Adipose tissue (tissue), 3 donors: ENCODE data around the gene RBM33. TPM values are rescaled to one million over a fixed set of nuclear protein-coding genes. Genes with fewer than 3 reads are reported as not detected.

Experiments used
- H3K27ac ChIP-seq: one replicate; pipeline ENCODE4 v1.5.1; 2013; ENCODE audit warnings: low read depth, low read length
- WGBS, 3 donors: extraction: QIAGEN DNeasy Blood & Tissue Kit; methylation state at CpG; one replicate each; pipeline ENCODE4 v1.1.7; 2013; 5-methylcytosine and 5-hydroxymethylcytosine counted together
- polyA plus RNA-seq, 3 donors: library from polyadenylated mRNA; stranded (reverse); fragments of 200-250 nt; gene quantifications; one replicate each; pipeline ENCODE4 v1.2.3, GENCODE V29; 2013
- donor health status: healthy with polysubstance abuse.
- donor health status: Bipolar disorder and iron deficiency.
- donor health status: healthy.

RBM33 gene
- polyA plus RNA-seq, 3 donors, result 10.6 to 18.9 (median 12.6) TPM

GRCh38 chr7:155804431-155804831 is 160.0 kb downstream of the RBM33 start:
- 4 to 10% (median 6%) methylated on average over 17 of the region's 17 CpGs for WGBS, 3 donors
- no peak overlapping the region for H3K27ac ChIP-seq

GRCh38 chr7:155804897-155805825 is 160.7 kb downstream of the RBM33 start:
- 0 to 2% (median 1%) methylated on average over 77 to 91 of the region's 91 CpGs for WGBS, 3 donors
- no peak overlapping the region for H3K27ac ChIP-seq

GRCh38 chr7:155805826-155806095 is 161.3 kb downstream of the RBM33 start:
- H3K27ac ChIP-seq, result no peak overlapping the region
- 0 to 13% (median 6%) methylated on average over 17 to 18 of the region's 18 CpGs for WGBS, 3 donors

DNA sequence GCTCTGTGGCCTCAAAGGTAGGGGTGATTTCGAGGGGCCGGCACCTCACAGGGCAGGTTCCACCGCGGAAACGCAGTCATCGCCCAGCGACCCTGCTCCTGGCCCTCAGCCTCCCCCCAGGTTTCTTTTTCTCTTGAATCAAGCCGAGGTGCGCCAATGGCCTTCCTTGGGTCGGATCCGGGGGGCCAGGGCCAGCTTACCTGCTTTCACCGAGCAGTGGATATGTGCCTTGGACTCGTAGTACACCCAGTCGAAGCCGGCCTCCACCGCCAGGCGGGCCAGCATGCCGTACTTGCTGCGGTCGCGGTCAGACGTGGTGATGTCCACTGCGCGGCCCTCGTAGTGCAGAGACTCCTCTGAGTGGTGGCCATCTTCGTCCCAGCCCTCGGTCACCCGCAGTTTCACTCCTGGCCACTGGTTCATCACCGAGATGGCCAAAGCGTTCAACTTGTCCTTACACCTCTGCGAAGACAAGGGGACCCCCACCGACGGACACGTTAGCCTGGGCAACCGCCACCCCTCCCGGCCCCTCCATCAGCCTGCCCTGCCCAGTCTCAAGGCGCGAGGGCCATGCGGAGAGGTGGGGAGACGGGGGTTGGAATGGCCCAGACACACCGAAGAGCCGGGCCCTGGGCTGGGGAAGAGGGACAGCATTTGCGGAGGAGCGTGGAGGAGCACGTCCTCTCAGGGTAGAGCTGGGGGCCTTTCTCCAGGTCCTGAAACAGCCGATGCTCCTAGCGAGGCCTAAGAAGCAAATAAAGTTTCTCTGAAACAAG is 161.8 kb downstream of the RBM33 start:
- 21 to 27% (median 27%) methylated on average over 47 of the region's 47 CpGs for WGBS, 3 donors
- H3K27ac ChIP-seq, result no peak overlapping the region

- WGBS, 3 donors, result 24 to 37% (median 26%) methylated on average over 18 to 19 of the region's 19 CpGs
- H3K27ac ChIP-seq, result no peak overlapping the region
These were observed 162.7 kb downstream of the RBM33 start for GRCh38 chr7:155807065-155807671.

DNA sequence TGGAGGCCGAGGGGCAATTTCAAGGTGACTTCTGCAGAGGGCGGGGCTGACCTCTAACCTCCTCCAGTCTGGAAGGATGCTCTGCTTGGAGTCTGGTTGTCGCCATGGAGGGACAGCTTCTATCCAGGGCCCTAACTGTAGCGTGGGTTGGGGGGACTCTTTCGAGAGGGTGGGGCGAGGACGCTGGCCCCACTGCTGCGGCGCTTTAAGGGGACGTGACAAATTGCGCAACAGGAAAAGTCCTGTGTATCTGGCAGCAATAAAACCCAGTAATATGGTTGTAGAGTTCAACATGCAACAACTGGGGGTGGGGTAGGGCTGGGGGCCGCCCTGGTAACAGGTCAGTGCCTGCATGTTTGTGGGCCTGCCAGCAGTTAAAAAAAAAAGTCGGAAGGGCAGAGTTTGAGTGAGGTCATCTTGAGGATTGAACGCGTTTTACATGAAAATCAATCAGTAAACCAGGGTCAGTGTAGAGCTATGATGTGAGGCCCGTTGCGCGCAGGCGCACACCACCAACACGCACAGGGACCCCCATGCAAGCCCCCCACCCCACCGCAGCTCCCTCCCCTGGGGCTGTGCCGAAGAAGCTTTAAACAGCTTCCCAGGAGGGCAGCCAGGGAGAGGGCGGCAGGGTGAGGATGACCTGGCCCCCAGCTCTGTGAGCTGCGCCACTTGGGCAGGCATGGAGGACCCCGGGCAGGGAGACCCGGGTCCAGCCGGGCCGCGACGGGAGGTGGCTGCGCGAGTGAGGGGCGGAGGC is 163.5 kb downstream of the RBM33 start:
- H3K27ac ChIP-seq, result no peak overlapping the region
- WGBS, 3 donors, result 6 to 7% (median 6%) methylated on average over 33 of the region's 33 CpGs

GRCh38 chr7:155808549-155809331 is 164.3 kb downstream of the RBM33 start:
- H3K27ac ChIP-seq, result no peak overlapping the region
- 0 to 1% (median 1%) methylated on average over 51 to 64 of the region's 64 CpGs for WGBS, 3 donors

- H3K27ac ChIP-seq, result no peak overlapping the region
- 2 to 3% (median 3%) methylated on average over 34 to 43 of the region's 43 CpGs for WGBS, 3 donors
These were observed 165.0 kb downstream of the RBM33 start for GRCh38 chr7:155809332-155809946.

DNA sequence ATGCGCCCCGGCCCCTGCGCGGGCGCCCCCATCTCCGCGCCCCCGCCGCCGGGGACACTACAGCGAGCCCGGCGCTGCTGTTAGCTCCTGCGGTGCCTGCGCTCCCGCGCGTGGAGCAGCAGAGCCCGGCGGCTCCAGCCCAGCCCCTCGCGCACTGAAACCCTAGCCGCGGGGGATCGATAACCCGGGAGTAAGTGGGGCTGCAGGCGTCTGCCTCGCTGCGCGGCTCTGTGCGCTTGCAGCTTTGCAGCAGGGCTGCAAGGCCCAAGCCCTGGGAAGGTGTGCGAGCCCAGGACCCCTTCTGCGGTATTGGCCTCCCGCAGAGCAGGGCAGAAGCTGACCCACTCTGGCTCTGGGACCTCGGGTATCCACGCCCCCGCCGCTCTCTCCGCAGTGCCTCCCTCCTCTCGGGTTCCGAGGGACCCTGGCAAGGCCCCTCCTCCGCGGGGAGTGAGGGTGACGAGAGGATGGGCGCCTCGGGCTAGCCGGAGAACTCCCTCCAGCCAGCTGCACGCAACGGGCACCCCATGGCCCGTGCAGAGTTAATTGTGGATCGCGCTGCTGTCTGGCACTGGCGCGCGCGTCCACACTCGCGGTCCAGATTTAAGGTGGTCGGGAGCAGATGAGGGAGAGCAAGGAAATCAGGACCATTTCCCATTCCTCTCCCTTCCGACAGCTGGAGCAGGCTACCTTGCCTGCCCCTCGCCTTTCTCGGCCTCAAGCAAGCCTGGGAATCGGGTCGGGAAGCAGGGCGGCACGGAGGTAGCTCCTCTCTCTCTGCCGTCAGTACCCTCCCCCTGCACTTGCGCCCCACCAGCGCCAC is 165.7 kb downstream of the RBM33 start:
- no peak overlapping the region for H3K27ac ChIP-seq
- WGBS, 3 donors, result 1 to 2% (median 2%) methylated on average over 47 to 69 of the region's 69 CpGs

GRCh38 chr7:155810770-155811559 is 166.5 kb downstream of the RBM33 start:
- no peak overlapping the region for H3K27ac ChIP-seq
- WGBS, 3 donors, result 2 to 6% (median 3%) methylated on average over 21 of the region's 21 CpGs

DNA sequence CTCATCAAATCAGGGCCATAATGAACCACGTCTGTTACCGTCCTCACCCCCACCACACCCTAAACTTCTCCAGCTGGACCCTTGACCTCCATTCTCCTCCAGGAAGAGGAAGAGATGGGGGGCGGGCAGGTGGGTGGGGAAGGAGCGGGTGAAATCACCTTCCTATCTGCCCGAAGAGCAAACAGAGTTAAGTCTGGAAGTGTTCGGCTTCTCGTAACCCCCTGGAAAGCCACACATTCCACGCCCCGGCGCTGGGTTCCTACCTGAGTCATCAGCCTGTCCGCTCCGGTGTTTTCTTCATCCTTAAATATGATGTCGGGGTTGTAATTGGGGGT is 167.1 kb downstream of the RBM33 start:
- H3K27ac ChIP-seq, result no peak overlapping the region
- WGBS, 3 donors, result 1 to 3% (median 3%) methylated on average over 13 of the region's 13 CpGs

GRCh38 chr7:155811895-155812761 is 167.7 kb downstream of the RBM33 start, which contains the start of gene SHH:
SHH (minus strand) TSS chr7:155812463; CDS start chr7:155812122, 341 bp downstream.
- 1 to 2% (median 2%) methylated on average over 53 of the region's 53 CpGs for WGBS, 3 donors
- H3K27ac ChIP-seq, result no peak within 1 kb of the TSS

DNA sequence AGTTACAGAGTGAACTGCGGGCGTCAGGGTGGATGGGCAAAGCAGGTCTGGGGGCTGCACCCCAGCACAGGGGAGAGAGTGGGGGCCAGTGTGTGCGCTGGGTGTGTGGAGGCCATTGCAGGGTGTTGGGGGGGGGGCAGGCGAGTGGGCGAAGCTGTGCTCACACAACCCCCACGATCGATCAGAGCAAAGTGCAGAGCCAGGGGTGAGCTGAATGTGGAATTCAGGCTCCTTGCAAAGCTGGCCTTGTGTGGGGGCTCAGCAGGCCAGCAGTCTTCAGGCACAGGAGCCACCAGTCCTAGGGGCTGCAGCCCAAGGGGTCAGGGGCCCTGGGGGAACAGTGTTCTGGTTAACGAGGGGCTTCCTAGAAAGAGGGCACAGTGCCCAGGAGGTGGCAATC is 168.7 kb downstream of the RBM33 start:
- no peak overlapping the region for H3K27ac ChIP-seq
- WGBS, 3 donors, result 6 to 13% (median 7%) methylated on average over 8 of the region's 8 CpGs

DNA sequence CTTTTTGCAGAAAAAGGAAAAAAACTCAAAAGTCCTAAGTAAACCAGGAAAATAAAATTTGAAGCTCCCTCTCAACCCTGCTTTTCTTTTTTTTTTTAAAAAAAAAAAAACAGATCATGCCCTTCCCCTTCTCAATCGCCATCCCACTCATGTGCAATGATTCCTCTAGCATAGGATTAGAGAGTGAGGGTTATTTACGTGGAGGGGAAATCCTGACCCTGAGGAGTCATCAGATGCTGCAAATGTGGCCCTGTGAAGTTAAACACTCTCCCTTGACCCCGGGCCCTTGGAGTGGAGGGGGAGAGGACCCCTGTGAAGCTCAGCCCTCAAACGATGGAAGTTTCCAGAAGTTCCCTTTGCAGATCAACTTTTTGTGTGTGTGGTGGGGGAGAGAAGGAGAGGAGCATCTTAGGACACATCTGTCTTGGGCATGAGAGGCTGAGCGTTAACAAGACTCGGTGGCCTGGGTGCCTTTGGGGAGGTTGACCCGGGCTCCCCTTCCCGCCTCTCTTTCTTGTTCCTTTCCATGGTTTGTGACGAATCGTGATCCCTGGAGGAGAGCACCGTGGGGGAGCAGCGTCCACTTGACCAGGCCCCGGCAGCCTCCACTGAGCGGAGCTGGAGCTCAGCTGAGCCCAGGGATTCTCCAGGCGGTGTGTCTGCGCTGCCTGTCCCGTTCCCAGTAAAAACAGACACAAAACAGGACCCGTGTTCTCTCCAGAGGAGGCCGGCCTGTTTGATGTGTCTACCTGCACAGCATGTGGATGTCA is 169.3 kb downstream of the RBM33 start:
- 11 to 24% (median 22%) methylated on average over 19 of the region's 19 CpGs for WGBS, 3 donors

More for the DNA sequence above, 169.3 kb downstream of the RBM33 start:
- no peak overlapping the region for H3K27ac ChIP-seq
